ENCODE measurements around the gene CADM4.

DNA sequence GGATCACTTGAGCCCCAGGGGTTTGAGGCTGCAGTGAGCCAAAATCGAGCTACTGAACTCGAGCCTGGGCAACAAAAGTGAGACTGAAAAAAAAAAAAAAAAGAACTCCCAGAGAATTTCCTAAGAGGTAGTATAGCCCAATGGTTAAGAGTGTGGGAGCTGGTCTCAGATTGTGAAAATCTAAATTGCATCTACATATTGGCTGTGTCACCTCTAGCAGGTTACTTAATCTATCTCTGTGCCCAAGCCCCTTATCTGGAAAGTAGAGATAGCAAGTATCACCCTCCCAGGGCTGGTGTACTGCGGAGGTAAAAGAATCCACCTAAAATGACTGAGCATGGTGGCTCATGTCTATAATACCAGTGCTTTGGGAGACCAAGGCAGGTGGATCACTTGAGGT, 34.0 kb upstream of the CADM4 start:
- TF ChIP-seq POLR2A (IDR thresholded peaks at IDR 0.05) (no peak), POLR2AphosphoS5 (IDR thresholded peaks at IDR 0.05) (no peak)
- TF ChIP-seq, protein P1, sequence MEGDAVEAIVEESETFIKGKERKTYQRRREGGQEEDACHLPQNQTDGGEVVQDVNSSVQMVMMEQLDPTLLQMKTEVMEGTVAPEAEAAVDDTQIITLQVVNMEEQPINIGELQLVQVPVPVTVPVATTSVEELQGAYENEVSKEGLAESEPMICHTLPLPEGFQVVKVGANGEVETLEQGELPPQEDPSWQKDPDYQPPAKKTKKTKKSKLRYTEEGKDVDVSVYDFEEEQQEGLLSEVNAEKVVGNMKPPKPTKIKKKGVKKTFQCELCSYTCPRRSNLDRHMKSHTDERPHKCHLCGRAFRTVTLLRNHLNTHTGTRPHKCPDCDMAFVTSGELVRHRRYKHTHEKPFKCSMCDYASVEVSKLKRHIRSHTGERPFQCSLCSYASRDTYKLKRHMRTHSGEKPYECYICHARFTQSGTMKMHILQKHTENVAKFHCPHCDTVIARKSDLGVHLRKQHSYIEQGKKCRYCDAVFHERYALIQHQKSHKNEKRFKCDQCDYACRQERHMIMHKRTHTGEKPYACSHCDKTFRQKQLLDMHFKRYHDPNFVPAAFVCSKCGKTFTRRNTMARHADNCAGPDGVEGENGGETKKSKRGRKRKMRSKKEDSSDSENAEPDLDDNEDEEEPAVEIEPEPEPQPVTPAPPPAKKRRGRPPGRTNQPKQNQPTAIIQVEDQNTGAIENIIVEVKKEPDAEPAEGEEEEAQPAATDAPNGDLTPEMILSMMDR (IDR thresholded peaks at IDR 0.05), result no peak

All from breast epithelium (tissue), 3 donors.